ENCODE measurements around the gene MOCS1. TPM values are rescaled to one million over a fixed set of nuclear protein-coding genes. Genes with fewer than 3 reads are reported as not detected.

MOCS1 gene
- total RNA-seq, 2 experiments from 2014 or later, result not detected

DNA sequence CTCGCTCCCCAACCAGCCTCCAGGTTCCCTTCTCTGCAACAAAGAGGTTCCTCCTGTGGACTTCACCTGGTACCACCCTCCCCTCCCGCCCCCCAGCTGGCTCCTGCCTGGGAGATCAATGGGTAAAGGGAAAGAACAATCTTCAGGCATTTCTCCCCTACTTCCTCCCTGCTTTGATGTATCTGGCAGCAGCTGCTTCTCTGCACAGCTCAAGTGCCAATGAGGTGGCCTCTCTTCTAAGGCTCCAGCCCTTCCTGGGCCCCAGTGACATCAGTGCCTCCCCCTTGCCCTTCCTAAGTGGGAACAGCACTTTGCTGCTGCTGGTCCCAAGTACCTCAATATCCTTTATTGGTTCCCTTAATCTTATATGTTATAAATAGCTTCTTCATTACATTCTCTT, 23.5 kb downstream of the MOCS1 start:
- H3K27me3 Mint-ChIP-seq, result no peaks in the 10 kb centered on the region
- no peaks in the 10 kb centered on the region for H3K4me1 Mint-ChIP-seq
- ChIA-PET CTCF (no interaction called here), POLR2A (no interaction called here)
- no peak overlapping the region for H3K4me3 Mint-ChIP-seq
- H3K36me3 Mint-ChIP-seq (ENCODE audit: low read depth), result no peaks in the 10 kb centered on the region
- no peak for DNase-seq
- no peak overlapping the region for H3K27ac Mint-ChIP-seq
- no peaks in the 10 kb centered on the region for H3K9me3 Mint-ChIP-seq

DNA sequence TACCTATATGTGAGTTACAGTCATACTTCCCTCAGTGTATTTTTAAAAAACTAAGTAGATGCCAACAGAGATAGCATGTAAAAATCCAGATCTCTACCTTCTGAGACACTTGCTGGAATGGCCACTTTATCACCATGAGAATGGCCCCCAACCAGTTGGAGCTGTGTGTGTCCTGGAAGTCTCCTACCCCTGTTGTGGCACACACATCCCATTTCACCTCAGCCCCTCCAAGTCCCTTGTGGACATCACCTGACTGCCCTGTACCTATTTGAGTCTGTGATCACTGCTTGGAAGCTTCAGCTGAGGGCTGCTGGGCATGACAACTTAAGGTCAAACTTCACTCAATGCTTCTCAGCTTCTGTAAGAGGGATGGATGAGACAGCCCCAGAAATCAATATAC, 24.1 kb downstream of the MOCS1 start:
- ChIA-PET POLR2A (no interaction called here), CTCF (no interaction called here)
- Mint-ChIP-seq H3K27ac (no peak overlapping the region), H3K27me3 (no peaks in the 10 kb centered on the region), H3K9me3 (no peaks in the 10 kb centered on the region), H3K36me3 (ENCODE audit: low read depth) (no peaks in the 10 kb centered on the region), H3K4me3 (no peak overlapping the region), H3K4me1 (no peaks in the 10 kb centered on the region)
- no peak for DNase-seq

DNA sequence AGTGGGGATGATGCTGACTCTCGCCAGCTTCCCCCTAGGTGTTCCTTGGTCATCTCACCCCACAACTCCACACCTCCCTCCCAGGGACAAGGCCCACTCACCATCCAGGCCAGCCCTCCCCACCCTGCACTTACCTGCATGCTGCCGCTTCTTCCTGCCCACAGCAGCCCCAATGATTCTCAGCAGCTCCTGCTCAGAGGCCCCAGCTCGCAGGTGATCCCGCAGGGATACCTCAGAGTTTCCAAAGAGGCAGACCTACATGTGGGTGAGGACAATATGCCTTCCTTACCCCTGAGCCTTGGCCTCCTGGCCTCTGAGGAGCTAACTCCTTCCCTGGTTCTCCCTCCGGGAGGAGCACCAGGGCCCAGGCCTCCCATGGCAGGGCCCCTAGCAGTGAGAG, 24.6 kb downstream of the MOCS1 start:
- POLR2A ChIA-PET, result no interaction called here
- CTCF ChIA-PET, result no interaction called here
- Mint-ChIP-seq H3K36me3 (ENCODE audit: low read depth) (no peaks in the 10 kb centered on the region), H3K27ac (no peak overlapping the region), H3K27me3 (no peaks in the 10 kb centered on the region), H3K9me3 (no peaks in the 10 kb centered on the region), H3K4me1 (no peaks in the 10 kb centered on the region), H3K4me3 (no peak overlapping the region)
- DNase-seq, result no peak

DNA sequence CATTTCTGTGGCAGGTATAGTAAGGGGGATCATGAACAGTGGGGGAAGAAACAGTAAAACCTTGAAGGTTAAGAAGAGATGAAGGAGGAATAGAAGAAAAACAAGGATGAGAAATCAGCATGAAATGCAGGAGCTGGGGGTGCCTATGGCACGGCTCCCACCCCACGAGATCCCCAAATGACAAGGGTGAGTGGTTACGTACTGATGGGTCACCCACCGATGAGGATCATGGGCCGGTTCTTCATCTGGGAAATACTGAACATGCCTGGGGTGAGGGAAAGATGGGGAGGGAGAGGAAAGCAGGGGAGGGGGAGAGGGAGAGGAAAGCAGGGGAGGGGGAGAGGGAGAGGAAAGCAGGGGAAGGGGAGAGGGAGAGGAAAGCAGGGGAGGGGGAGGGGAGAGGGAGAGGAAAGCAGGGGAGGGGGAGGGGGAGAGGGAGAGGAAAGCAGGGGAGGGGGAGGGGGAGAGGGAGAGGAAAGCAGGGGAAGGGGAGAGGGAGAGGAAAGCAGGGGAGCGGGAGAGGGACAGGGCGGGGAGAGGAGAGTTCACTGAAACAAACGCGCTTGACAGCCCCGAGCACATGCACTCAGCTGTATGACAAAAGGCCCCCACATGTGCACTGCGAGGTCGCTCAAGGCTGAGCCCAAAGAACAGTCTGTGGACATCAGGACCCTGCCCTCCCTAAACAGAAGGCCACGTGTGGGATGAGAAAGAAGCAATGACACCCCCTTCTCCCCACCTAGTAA, 25.3 kb downstream of the MOCS1 start:
- POLR2A ChIA-PET, result no interaction called here

GRCh38 chr6:39907871-39908575, 26.2 kb downstream of the MOCS1 start:
- H3K36me3 Mint-ChIP-seq (ENCODE audit: low read depth), result no peaks in the 10 kb centered on the region
- ChIA-PET POLR2A (no interaction called here), CTCF (no interaction called here)
- no peaks in the 10 kb centered on the region for H3K27me3 Mint-ChIP-seq
- H3K9me3 Mint-ChIP-seq, result no peaks in the 10 kb centered on the region
- no peak overlapping the region for H3K4me3 Mint-ChIP-seq
- no peak overlapping the region for H3K27ac Mint-ChIP-seq
- no peaks in the 10 kb centered on the region for H3K4me1 Mint-ChIP-seq
- DNase-seq, result no peak

More for the DNA sequence above, 25.3 kb downstream of the MOCS1 start:
- Mint-ChIP-seq H3K4me3 (no peak overlapping the region), H3K27me3 (no peaks in the 10 kb centered on the region), H3K4me1 (no peaks in the 10 kb centered on the region), H3K9me3 (no peaks in the 10 kb centered on the region), H3K36me3 (ENCODE audit: low read depth) (no peaks in the 10 kb centered on the region), H3K27ac (no peak overlapping the region)
- CTCF ChIA-PET, result no interaction called here
- DNase-seq, result no peak

- DNase-seq, result no peak
- POLR2A ChIA-PET, result no interaction called here
- Mint-ChIP-seq H3K4me1 (no peaks in the 10 kb centered on the region), H3K36me3 (ENCODE audit: low read depth) (no peaks in the 10 kb centered on the region), H3K27me3 (no peaks in the 10 kb centered on the region), H3K4me3 (no peak overlapping the region), H3K9me3 (no peaks in the 10 kb centered on the region), H3K27ac (no peak overlapping the region)
- CTCF ChIA-PET, result no interaction called here
Observed at GRCh38 chr6:39906318-39906761, 27.9 kb downstream of the MOCS1 start.

DNA sequence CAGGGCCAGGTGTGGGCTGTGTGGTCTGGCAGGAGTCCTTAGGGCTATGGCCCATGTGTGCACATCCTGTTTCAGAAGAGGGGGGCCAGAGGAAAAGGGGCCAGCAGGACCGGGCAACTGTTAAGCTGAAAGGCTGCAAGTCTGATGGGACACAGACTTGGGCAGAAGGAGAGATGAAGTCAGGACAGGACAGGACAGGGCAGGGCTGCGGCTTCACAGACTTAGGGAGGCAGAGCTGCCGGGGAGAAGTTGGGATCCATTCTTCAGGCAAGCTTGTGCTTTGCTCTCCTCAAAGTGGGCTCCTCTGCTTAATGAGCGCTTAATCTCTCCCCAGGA, 28.7 kb downstream of the MOCS1 start:
- DNase-seq, result no peak
- H3K36me3 Mint-ChIP-seq (ENCODE audit: low read depth), result no peaks in the 10 kb centered on the region
- H3K4me3 Mint-ChIP-seq, result no peak overlapping the region
- H3K4me1 Mint-ChIP-seq, result no peaks in the 10 kb centered on the region
- no peaks in the 10 kb centered on the region for H3K9me3 Mint-ChIP-seq
- H3K27me3 Mint-ChIP-seq, result no peaks in the 10 kb centered on the region
- H3K27ac Mint-ChIP-seq, result no peak overlapping the region
- POLR2A ChIA-PET, result no interaction called here
- CTCF ChIA-PET, result no interaction called here

GRCh38 chr6:39904946-39905639, 29.2 kb downstream of the MOCS1 start:
- no peaks in the 10 kb centered on the region for H3K4me1 Mint-ChIP-seq
- H3K9me3 Mint-ChIP-seq, result no peaks in the 10 kb centered on the region
- ChIA-PET CTCF (no interaction called here), POLR2A (no interaction called here)
- no peaks in the 10 kb centered on the region for H3K36me3 Mint-ChIP-seq (ENCODE audit: low read depth)
- no peak overlapping the region for H3K4me3 Mint-ChIP-seq
- no peak overlapping the region for H3K27ac Mint-ChIP-seq
- DNase-seq, result no peak
- H3K27me3 Mint-ChIP-seq, result no peaks in the 10 kb centered on the region

GRCh38 chr6:39903656-39904055, 30.6 kb downstream of the MOCS1 start:
- Mint-ChIP-seq H3K27me3 (no peaks in the 10 kb centered on the region), H3K36me3 (ENCODE audit: low read depth) (no peaks in the 10 kb centered on the region), H3K4me1 (no peaks in the 10 kb centered on the region), H3K4me3 (no peak overlapping the region), H3K9me3 (no peaks in the 10 kb centered on the region), H3K27ac (no peak overlapping the region)
- DNase-seq, result no peak
- CTCF ChIA-PET, result no interaction called here
- POLR2A ChIA-PET, result no interaction called here

- Mint-ChIP-seq H3K36me3 (ENCODE audit: low read depth) (no peaks in the 10 kb centered on the region), H3K27ac (no peak overlapping the region), H3K4me3 (no peak overlapping the region), H3K27me3 (no peaks in the 10 kb centered on the region), H3K4me1 (no peaks in the 10 kb centered on the region), H3K9me3 (no peaks in the 10 kb centered on the region)
- POLR2A ChIA-PET, result no interaction called here
- CTCF ChIA-PET, result no interaction called here
- no peak for DNase-seq
Observed at GRCh38 chr6:39902786-39903465, 31.3 kb downstream of the MOCS1 start.

DNA sequence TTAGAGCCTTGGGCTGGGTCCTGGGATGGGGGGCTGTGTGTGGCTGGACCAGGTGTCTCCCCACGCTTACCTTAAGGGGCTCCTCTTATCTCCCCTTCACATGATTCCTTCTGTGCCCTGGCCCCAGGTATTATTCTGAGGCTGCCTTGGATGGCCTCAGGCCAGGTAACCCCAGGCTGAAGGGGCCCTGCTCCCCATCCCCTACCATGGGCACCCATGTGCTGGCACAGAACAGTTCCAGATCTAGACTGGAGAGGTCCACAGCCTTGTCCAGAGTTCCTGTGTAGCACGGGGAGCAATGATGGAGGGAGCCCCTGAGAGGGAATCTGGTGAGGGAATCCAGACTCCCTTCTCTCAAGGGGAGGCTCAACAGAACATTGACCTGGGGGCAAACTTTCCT, 32.1 kb downstream of the MOCS1 start:
- Mint-ChIP-seq H3K27ac (no peak overlapping the region), H3K36me3 (ENCODE audit: low read depth) (no peaks in the 10 kb centered on the region), H3K9me3 (no peaks in the 10 kb centered on the region), H3K4me3 (no peak overlapping the region), H3K4me1 (no peaks in the 10 kb centered on the region), H3K27me3 (no peaks in the 10 kb centered on the region)
- ChIA-PET CTCF (no interaction called here), POLR2A (no interaction called here)
- DNase-seq, result no peak

DNA sequence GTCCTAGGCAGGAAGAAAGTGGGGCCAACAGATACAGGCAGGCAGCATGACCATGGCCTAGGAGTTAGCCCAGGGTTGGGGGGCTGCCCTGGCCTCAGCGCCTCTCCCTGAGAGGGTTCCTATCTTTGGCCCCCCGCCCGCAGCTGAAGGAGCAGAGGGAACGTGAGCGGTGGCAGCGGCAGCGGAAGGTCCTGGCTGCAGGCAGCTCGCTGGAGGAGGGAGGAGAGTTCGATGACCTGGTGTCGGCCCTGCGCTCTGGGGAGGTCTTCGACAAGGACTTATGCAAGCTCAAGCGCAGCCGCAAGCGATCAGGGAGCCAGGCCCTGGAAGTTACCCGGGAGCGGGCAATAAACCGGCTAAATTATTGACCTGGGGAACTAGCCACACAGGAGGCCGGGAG, 32.6 kb downstream of the MOCS1 start:
- no peak overlapping the region for H3K4me3 Mint-ChIP-seq
- no peaks in the 10 kb centered on the region for H3K36me3 Mint-ChIP-seq (ENCODE audit: low read depth)
- no peaks in the 10 kb centered on the region for H3K27me3 Mint-ChIP-seq
- H3K27ac Mint-ChIP-seq, result no peak overlapping the region
- no peak for DNase-seq
- POLR2A ChIA-PET, result no interaction called here
- H3K9me3 Mint-ChIP-seq, result no peaks in the 10 kb centered on the region
- no peaks in the 10 kb centered on the region for H3K4me1 Mint-ChIP-seq
- CTCF ChIA-PET, result no interaction called here

GRCh38 chr6:39901116-39901655, 33.1 kb downstream of the MOCS1 start:
- ChIA-PET POLR2A (no interaction called here), CTCF (no interaction called here)
- Mint-ChIP-seq H3K9me3 (no peaks in the 10 kb centered on the region), H3K4me3 (no peak overlapping the region), H3K4me1 (no peaks in the 10 kb centered on the region), H3K27me3 (no peaks in the 10 kb centered on the region), H3K36me3 (ENCODE audit: low read depth) (no peaks in the 10 kb centered on the region), H3K27ac (no peak overlapping the region)
- DNase-seq, result no peak

All from activated CD4-positive, alpha-beta memory T cell treated with anti-CD3 and anti-CD28 coated beads, Interleukin-2, amount 10 ng/mL, durations not matched to agents 7 days and 5 days (primary cell).